ENCODE results near the gene ABCA1. TPM values are rescaled to one million over a fixed set of nuclear protein-coding genes. Genes with fewer than 3 reads are reported as not detected.

ABCA1 gene
- total RNA-seq, 2 experiments from 2014 or later = 0.48 to 0.72 TPM

GRCh38 chr9:104747245-104747564, 180.8 kb downstream of the ABCA1 start:
- Mint-ChIP-seq H3K4me1 (peaks cover 24% of the 10 kb centered on the region), H3K27me3 (no peaks in the 10 kb centered on the region), H3K9me3 (no peaks in the 10 kb centered on the region), H3K4me3 (peak overlapping the region; percentile 93), H3K27ac (peak overlapping the region; percentile 94), H3K36me3 (peaks cover 7% of the 10 kb centered on the region)
- no peak for DNase-seq

- Mint-ChIP-seq H3K27me3 (no peaks in the 10 kb centered on the region), H3K4me3 (peak overlapping the region; percentile 93), H3K27ac (peak overlapping the region; percentile 94), H3K36me3 (peaks cover 4% of the 10 kb centered on the region), H3K9me3 (no peaks in the 10 kb centered on the region), H3K4me1 (peaks cover 24% of the 10 kb centered on the region)
- no peak for DNase-seq
These were observed 181.2 kb downstream of the ABCA1 start for GRCh38 chr9:104746798-104747197.

- H3K9me3 Mint-ChIP-seq = no peaks in the 10 kb centered on the region
- peaks cover 4% of the 10 kb centered on the region for H3K36me3 Mint-ChIP-seq
- H3K4me1 Mint-ChIP-seq = peaks cover 24% of the 10 kb centered on the region
- H3K27me3 Mint-ChIP-seq = no peaks in the 10 kb centered on the region
- no peak overlapping the region for H3K27ac Mint-ChIP-seq
- DNase-seq = no peak
- H3K4me3 Mint-ChIP-seq = peak overlapping the region; percentile 40
These were observed 181.7 kb downstream of the ABCA1 start for GRCh38 chr9:104746285-104746684.

DNA sequence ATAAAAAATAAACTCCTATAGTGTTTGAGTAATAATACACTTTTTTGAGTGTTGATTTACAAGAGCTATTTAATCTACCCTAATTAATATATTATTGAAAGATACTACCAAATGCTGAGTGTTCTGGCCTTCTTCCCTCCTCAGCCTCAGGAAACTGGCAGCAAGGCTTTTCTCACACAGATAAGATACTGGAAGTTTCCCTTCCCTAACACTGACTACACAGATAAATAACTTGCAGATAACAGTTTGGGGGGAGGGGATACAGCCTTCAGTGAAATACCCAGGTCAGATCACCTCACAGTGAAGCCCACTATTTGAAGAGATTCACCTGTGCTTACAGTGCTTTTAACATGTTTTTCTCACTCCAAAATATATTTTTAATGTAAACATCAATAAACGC, 182.1 kb downstream of the ABCA1 start:
- Mint-ChIP-seq H3K27me3 (no peaks in the 10 kb centered on the region), H3K27ac (no peak overlapping the region), H3K4me1 (peaks cover 21% of the 10 kb centered on the region), H3K9me3 (no peaks in the 10 kb centered on the region), H3K4me3 (no peak overlapping the region), H3K36me3 (peaks cover 3% of the 10 kb centered on the region)
- no peak for DNase-seq

DNA sequence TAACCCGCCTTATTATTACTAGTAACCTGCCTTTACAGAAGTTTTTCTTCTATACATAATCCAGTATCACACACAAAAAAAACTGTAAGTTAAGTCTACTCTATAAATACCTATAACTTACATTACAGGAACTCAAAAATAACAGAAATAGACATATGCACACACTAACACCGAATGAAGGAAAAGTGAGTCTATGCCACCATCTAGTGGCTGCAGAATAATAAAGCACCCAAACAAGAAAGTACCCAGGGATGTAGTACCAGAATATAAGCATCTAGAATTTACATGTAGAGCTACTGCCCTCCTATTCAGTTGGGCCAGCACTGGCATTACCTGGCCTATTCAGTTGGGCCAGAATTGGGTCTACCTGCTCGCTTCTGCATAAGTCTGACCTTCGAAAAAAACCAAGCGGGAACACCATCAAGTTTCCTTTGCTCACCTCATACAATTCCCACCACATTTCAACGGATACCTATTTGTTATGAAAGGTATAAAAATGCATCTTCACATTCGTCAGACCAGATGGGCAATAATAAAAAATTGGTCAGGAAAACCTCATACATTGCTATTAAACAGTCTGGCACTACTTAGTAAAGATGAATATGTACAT, 184.5 kb downstream of the ABCA1 start:
- peaks cover 13% of the 10 kb centered on the region for H3K4me1 Mint-ChIP-seq
- no peak overlapping the region for H3K4me3 Mint-ChIP-seq
- no peaks in the 10 kb centered on the region for H3K36me3 Mint-ChIP-seq
- H3K27ac Mint-ChIP-seq = no peak overlapping the region
- H3K27me3 Mint-ChIP-seq = no peaks in the 10 kb centered on the region
- DNase-seq = peak; percentile 24
- H3K9me3 Mint-ChIP-seq = no peaks in the 10 kb centered on the region

DNA sequence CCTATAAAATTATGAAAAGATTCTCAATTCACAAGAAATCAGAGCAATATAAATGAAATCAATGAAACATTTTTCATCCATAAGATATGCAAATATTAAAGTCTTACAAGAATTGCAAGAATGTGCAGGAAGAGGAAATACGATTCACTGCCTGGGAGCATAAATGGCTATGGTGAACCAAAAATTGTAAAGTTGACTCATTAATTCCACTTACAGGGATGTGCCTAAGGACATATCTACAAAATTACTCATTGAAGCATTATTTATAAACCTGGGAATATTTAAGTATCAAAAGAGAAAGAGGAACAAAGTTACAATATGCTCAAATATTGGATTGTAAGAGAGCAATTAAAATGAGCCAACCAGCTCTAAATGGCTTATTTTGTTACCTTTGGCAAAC, 187.3 kb downstream of the ABCA1 start:
- no peaks in the 10 kb centered on the region for H3K27me3 Mint-ChIP-seq
- H3K27ac Mint-ChIP-seq = no peak overlapping the region
- no peaks in the 10 kb centered on the region for H3K36me3 Mint-ChIP-seq
- DNase-seq = no peak
- H3K9me3 Mint-ChIP-seq = no peaks in the 10 kb centered on the region
- H3K4me1 Mint-ChIP-seq = peaks cover 6% of the 10 kb centered on the region
- no peak overlapping the region for H3K4me3 Mint-ChIP-seq

DNA sequence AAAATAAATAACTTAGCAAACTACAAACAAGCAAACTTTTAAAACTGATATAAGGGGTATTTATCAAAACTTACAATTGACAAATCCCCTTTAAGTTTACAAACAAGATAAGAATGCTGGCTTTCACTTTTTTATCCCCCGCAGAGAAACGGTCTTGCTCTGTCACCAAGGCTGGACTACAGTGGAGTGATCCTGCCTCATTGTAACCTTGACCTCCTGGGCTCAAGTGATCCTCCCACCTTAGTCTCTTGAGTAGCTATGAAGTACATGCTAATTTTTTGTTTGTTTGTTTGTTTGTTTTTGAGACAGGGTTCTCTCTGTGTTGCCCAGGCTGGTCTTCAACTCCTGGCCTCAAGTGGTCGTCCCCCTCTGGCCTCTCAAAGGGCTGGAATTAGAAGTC, 189.5 kb downstream of the ABCA1 start:
- no peaks in the 10 kb centered on the region for H3K27me3 Mint-ChIP-seq
- H3K27ac Mint-ChIP-seq = no peak overlapping the region
- H3K9me3 Mint-ChIP-seq = no peaks in the 10 kb centered on the region
- H3K4me1 Mint-ChIP-seq = peaks cover 6% of the 10 kb centered on the region
- H3K36me3 Mint-ChIP-seq = no peaks in the 10 kb centered on the region
- DNase-seq = no peak
- no peak overlapping the region for H3K4me3 Mint-ChIP-seq

Other genes starting within 250 kb of the ABCA1 start
- not detected for gene OR13D1, start 233.6 kb downstream of the ABCA1 start, total RNA-seq
- gene NIPSNAP3A, start 180.5 kb downstream of the ABCA1 start, total RNA-seq = 10 to 100 TPM; 11.2 to 11.3 TPM
- under 1 TPM; 0.23 to 0.88 TPM for gene NIPSNAP3B, start 164.0 kb downstream of the ABCA1 start, total RNA-seq

Measured in activated naive CD8-positive, alpha-beta T cell treated with anti-CD3 and anti-CD28 coated beads for 36 hours (primary cell).